PFSK-1 (cell line): ENCODE measurements around the gene PCED1B.

Experiments used
- POLR2AphosphoS5 ChIP-seq: IDR thresholded peaks from 2 replicates; pipeline ENCODE4 v1.6.1; 2012; ENCODE audit warnings: low read depth, mild to moderate bottlenecking, control low read depth, low read length, moderate library complexity
- SIN3A ChIP-seq: IDR thresholded peaks from 2 replicates; pipeline ENCODE4 v1.6.1; 2012; ENCODE audit warnings: mild to moderate bottlenecking, low read length, moderate library complexity, borderline replicate concordance; ENCODE audit not compliant: insufficient read depth

- no peak for TF ChIP-seq POLR2AphosphoS5
- TF ChIP-seq SIN3A: no peak
Observed at GRCh38 chr12:47029903-47030302, 49.5 kb upstream of the PCED1B start.
